Fibroblast of lung (primary cell): Measurements from ENCODE around the gene ZNF26. TPM values are rescaled to one million over a fixed set of nuclear protein-coding genes. Genes with fewer than 3 reads are reported as not detected.

Experiments used
- DNase-seq, 2 donors: peaks; one replicate each; pipeline versions ENCODE4 v3.0.0 to v3.0.0-alpha.2; 2010; ENCODE audit warnings: low read depth in 2 of 2
- H2AFZ ChIP-seq: 2 replicates; pipeline ENCODE4 v1.5.1; 2012; ENCODE audit warnings: low read length, control low read depth, inconsistent platforms
- H3K27ac ChIP-seq: 2 replicates; pipeline ENCODE4 v1.5.1; 2011; ENCODE audit warnings: low read length, control low read depth; ENCODE audit not compliant: insufficient read depth
- H3K27me3 ChIP-seq: 2 replicates; pipeline ENCODE4 v1.5.1; 2011; ENCODE audit warnings: mild to moderate bottlenecking, low read length; ENCODE audit not compliant: control insufficient read depth, insufficient read depth
- H3K36me3 ChIP-seq: 2 replicates; pipeline ENCODE4 v1.5.1; 2011; ENCODE audit warnings: low read length; ENCODE audit not compliant: control insufficient read depth, insufficient read depth
- H3K4me1 ChIP-seq: 2 replicates; pipeline ENCODE4 v1.5.1; 2011; ENCODE audit warnings: low read length; ENCODE audit not compliant: control insufficient read depth, insufficient read depth; ENCODE audit errors: extremely low read depth
- H3K4me2 ChIP-seq: 2 replicates; pipeline ENCODE4 v1.5.1; 2011; ENCODE audit warnings: low read length, control low read depth; ENCODE audit not compliant: insufficient read depth; ENCODE audit errors: extremely low read depth
- H3K4me3 ChIP-seq, 4 experiments: fragments of 200-600 bp in 1 of 4; sonication (generic) in 1 of 4; replicated peaks in 1 of 4; 2 replicates each; pipeline ENCODE4 v1.5.1; 2011 to 2016; ENCODE audit warnings: low read length in 4 of 4, low read depth in 3 of 4, mild to moderate bottlenecking in 3 of 4, control low read depth in 2 of 4, inconsistent platforms in 1 of 4, mixed read lengths in 1 of 4; ENCODE audit not compliant: insufficient read depth in 1 of 4; ENCODE audit errors: control extremely low read depth in 1 of 4
- H3K79me2 ChIP-seq: 2 replicates; pipeline ENCODE4 v1.5.1; 2012; ENCODE audit warnings: mild to moderate bottlenecking, low read length, inconsistent platforms; ENCODE audit not compliant: control insufficient read depth, insufficient read depth
- H3K9ac ChIP-seq: 2 replicates; pipeline ENCODE4 v1.5.1; 2011; ENCODE audit warnings: mild to moderate bottlenecking, low read length, control low read depth; ENCODE audit not compliant: insufficient read depth
- H3K9me3 ChIP-seq: 2 replicates; pipeline ENCODE4 v1.5.1; 2012; ENCODE audit warnings: low read depth, low read length; ENCODE audit not compliant: control insufficient read depth, insufficient read depth
- H4K20me1 ChIP-seq: 2 replicates; pipeline ENCODE4 v1.5.1; 2011; ENCODE audit warnings: low read length; ENCODE audit not compliant: control insufficient read depth, insufficient read depth; ENCODE audit errors: extremely low read depth
- EZH2 ChIP-seq: IDR thresholded peaks from 2 replicates; pipeline ENCODE4 v1.5.1; 2012; ENCODE audit warnings: low read length, control low read depth, mild to moderate bottlenecking; ENCODE audit errors: missing control alignments
- polyA plus RNA-seq, 2 donors: library from polyadenylated mRNA; depleted of rRNA in 1 of 2; stranded (reverse) in 1 of 2; unstranded in 1 of 2; fragments of >200 nt; gene quantifications; 2 replicates each; pipeline ENCODE4 v1.2.1, GENCODE V29; 2011 to 2012; ENCODE audit warnings: missing spikeins in 1 of 2
- total RNA-seq: library from RNA; depleted of rRNA; stranded (reverse); fragments of >200 nt; gene quantifications from 2 replicates; pipeline ENCODE4 v1.2.1, GENCODE V29; 2014
- TF ChIP-seq, protein P1 (sequence below), 2 donors: IDR thresholded peaks in 1 of 2; conservative IDR thresholded peaks in 1 of 2; 1 replicate in 1 of 2; 2 replicates in 1 of 2; pipeline ENCODE4 v1.5.1; 2011 to 2012; ENCODE audit warnings: low read length in 2 of 2, control low read depth in 1 of 2, inconsistent platforms in 1 of 2, low read depth in 1 of 2, mild to moderate bottlenecking in 1 of 2

Gene ZNF26
- total and polyA plus RNA-seq, 2 donors (not counting 1 experiment from before 2014, with no cell fraction given) = 4.9 to 9.4 TPM

DNA sequence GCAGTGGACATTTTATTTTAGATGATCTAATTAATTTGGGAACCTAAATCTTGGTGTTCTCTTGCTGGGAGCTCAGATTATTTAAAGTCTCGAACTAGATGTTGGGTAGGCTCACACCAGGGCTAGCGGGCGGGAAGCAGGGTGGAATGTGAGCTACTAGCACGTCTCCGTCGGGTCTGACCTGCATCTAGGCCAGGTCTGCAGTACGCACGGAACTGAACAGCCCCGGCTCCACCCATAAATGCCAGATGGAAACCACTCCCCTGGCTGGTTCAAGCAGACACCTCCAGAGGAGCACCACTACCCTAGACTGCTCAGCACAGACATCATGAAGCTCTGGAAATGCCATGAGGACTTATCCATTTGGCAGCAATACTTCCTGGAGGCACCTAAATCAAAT, 40.4 kb upstream of the ZNF26 start:
- H3K4me3 ChIP-seq = no peak overlapping the region
- H3K27me3 ChIP-seq = no peaks in the 10 kb centered on the region
- H4K20me1 ChIP-seq = no peaks in the 10 kb centered on the region
- TF ChIP-seq, protein P1, sequence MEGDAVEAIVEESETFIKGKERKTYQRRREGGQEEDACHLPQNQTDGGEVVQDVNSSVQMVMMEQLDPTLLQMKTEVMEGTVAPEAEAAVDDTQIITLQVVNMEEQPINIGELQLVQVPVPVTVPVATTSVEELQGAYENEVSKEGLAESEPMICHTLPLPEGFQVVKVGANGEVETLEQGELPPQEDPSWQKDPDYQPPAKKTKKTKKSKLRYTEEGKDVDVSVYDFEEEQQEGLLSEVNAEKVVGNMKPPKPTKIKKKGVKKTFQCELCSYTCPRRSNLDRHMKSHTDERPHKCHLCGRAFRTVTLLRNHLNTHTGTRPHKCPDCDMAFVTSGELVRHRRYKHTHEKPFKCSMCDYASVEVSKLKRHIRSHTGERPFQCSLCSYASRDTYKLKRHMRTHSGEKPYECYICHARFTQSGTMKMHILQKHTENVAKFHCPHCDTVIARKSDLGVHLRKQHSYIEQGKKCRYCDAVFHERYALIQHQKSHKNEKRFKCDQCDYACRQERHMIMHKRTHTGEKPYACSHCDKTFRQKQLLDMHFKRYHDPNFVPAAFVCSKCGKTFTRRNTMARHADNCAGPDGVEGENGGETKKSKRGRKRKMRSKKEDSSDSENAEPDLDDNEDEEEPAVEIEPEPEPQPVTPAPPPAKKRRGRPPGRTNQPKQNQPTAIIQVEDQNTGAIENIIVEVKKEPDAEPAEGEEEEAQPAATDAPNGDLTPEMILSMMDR (conservative IDR thresholded peaks at IDR 0.05 in 1 of 2, IDR thresholded peaks at IDR 0.05 in 1 of 2; ENCODE audit: low read depth in 1 of 2, low read length in 2 of 2) = no peak
- TF ChIP-seq EZH2 = no peak
- H2AFZ ChIP-seq = no peak overlapping the region
- peaks cover 9% of the 10 kb centered on the region for H3K79me2 ChIP-seq
- H3K9me3 ChIP-seq = peaks cover 21% of the 10 kb centered on the region
- no peak overlapping the region for H3K4me2 ChIP-seq
- peaks cover 16% of the 10 kb centered on the region for H3K36me3 ChIP-seq
- no peaks in the 10 kb centered on the region for H3K4me1 ChIP-seq
- H3K27ac ChIP-seq = no peak overlapping the region
- no peak overlapping the region for H3K9ac ChIP-seq
- no peak for DNase-seq

DNA sequence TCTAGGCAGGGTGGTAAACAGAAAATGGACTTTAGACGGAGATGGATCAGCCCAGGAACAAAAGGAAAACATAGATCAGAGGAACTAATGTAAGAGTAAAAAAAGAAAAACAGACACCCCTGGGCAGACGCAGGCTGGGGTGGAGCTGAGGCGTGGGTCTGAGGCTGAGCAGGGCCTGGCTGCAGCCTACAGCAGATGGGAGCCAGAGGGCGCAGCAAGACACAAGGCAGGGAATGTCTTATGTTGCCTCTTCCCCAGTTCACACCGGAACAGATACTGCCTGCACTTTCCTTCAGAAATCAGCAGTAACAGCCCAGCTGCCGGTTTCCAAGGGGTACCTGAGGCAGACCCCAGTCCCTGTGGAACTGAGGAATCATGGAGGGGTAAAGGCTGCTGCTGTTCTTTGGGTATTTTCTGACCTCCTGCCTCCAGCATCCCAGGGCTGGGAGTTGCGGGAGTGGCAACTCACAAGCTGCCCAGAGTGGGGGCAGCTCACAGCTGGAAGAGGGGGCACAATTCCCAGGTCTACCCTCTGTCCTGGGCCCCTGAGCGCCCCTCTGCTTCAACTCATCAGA, 39.8 kb upstream of the ZNF26 start:
- Histone ChIP-seq H3K4me3 (no peak overlapping the region), H3K36me3 (peaks cover 16% of the 10 kb centered on the region), H3K4me2 (no peak overlapping the region), H4K20me1 (no peaks in the 10 kb centered on the region), H3K9ac (no peak overlapping the region), H3K4me1 (no peaks in the 10 kb centered on the region), H3K27me3 (no peaks in the 10 kb centered on the region), H3K79me2 (peaks cover 15% of the 10 kb centered on the region), H2AFZ (no peak overlapping the region), H3K9me3 (peaks cover 27% of the 10 kb centered on the region), H3K27ac (no peak overlapping the region)
- DNase-seq = no peak
- TF ChIP-seq, protein P1 (conservative IDR thresholded peaks at IDR 0.05 in 1 of 2, IDR thresholded peaks at IDR 0.05 in 1 of 2; ENCODE audit: low read depth in 1 of 2, low read length in 2 of 2) = no peak
- no peak for TF ChIP-seq EZH2

DNA sequence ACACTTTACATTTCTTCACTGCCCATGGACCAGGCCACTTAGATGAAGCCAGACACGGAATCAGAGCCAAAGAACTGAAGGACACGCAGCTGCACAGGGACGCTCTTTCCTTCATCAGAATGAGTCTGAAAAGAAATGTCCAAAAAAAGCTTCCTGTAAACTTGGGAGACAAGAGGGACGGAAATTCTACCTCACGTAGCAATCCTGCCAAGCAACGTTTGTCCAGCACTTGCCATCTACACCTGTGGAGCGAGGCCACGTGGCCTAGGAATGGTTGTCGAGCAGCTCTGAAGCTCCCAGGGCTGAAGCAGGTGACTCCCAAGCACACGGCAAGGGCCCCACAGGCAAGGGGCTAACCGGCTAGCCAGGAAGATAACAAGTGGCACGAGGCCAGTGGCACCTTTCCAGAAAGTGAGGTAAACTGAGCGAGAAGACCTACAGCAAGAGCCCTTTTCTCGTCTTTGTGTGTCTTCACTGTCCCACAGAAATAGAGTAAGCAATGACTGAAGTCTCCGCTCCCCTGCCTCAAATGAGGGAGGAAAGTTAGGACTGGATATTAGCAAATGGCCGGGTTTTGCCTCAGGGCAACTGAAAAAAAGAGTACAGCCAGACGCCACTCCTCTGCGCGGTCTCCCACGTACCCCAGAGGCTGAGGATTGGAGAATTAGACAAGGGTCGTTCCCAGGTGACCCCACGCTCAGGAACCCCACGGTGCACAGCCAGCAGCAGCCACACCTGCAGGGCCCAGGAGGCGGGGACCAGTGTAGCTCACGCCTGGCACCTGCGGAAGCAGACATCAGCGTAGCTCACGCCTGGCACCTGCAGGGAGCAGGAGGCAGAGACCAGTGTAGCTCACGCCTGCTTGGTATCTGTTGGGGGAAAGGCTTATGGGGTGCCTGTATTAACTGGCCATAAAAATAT, 37.8 kb upstream of the ZNF26 start:
- H3K4me1 ChIP-seq = no peaks in the 10 kb centered on the region
- no peaks in the 10 kb centered on the region for H3K27me3 ChIP-seq
- no peak overlapping the region for H3K4me2 ChIP-seq
- H3K36me3 ChIP-seq = peaks cover 5% of the 10 kb centered on the region
- peaks cover 30% of the 10 kb centered on the region for H3K79me2 ChIP-seq
- DNase-seq = no peak
- H4K20me1 ChIP-seq = no peaks in the 10 kb centered on the region
- H3K27ac ChIP-seq = no peak overlapping the region
- no peak overlapping the region for H2AFZ ChIP-seq
- no peak overlapping the region for H3K9ac ChIP-seq
- peaks cover 24% of the 10 kb centered on the region for H3K9me3 ChIP-seq
- TF ChIP-seq, protein P1 (conservative IDR thresholded peaks at IDR 0.05 in 1 of 2, IDR thresholded peaks at IDR 0.05 in 1 of 2; ENCODE audit: low read depth in 1 of 2, low read length in 2 of 2) = no peak
- no peak for TF ChIP-seq EZH2
- no peak overlapping the region for H3K4me3 ChIP-seq
